GM18508 (cell line): Measurements from ENCODE around the gene FUT7.

Source experiments
- ATAC-seq: cut with Tn5 transposase; IDR thresholded peaks from one replicate; pipeline ENCODE4 v1.9.1; 2021; ENCODE audit warnings: moderate number of reproducible peaks; ENCODE audit not compliant: insufficient read depth, unreplicated experiment

FUT7 gene

GRCh38 chr9:137031904-137032640 lies at the start of gene FUT7:
FUT7 (minus strand) TSS chr9:137032088; CDS start chr9:137031991, 97 bp downstream.
- no peak for ATAC-seq

GRCh38 chr9:137080260-137081122 lies 48.6 kb upstream of the FUT7 start:
- ATAC-seq, result no peak

- no peak for ATAC-seq
Measured at GRCh38 chr9:137079401-137079787, 47.5 kb upstream of the FUT7 start.

- ATAC-seq, result no peak
Measured at GRCh38 chr9:137078701-137079400, 47.0 kb upstream of the FUT7 start.

- ATAC-seq, result no peak
Measured at GRCh38 chr9:137077758-137078693, 46.1 kb upstream of the FUT7 start.

- ATAC-seq, result no peak
Measured at GRCh38 chr9:137077010-137077747, 45.3 kb upstream of the FUT7 start, which contains the start of gene UAP1L1. UAP1L1 (plus strand) TSS chr9:137077517; CDS start chr9:137077533, 16 bp downstream.

- no peak for ATAC-seq
Measured at GRCh38 chr9:137076636-137077009, 44.7 kb upstream of the FUT7 start.

GRCh38 chr9:137075275-137075775 lies 43.4 kb upstream of the FUT7 start:
- no peak for ATAC-seq

- ATAC-seq, result no peak
Measured at GRCh38 chr9:137074657-137075274, 42.9 kb upstream of the FUT7 start.

GRCh38 chr9:137073992-137074399 lies 42.1 kb upstream of the FUT7 start:
- ATAC-seq, result no peak

- no peak for ATAC-seq
Measured at GRCh38 chr9:137071282-137071681, 39.4 kb upstream of the FUT7 start.

GRCh38 chr9:137070906-137071275 lies 39.0 kb upstream of the FUT7 start:
- no peak for ATAC-seq

GRCh38 chr9:137070201-137070905 lies 38.5 kb upstream of the FUT7 start, which contains the start of gene SAPCD2:
SAPCD2 (minus strand) TSS chr9:137070557; CDS start chr9:137070460, 97 bp downstream.
- ATAC-seq, result no peak

GRCh38 chr9:137069508-137070091 lies 37.7 kb upstream of the FUT7 start:
- no peak for ATAC-seq

- no peak for ATAC-seq
Measured at GRCh38 chr9:137068539-137069507, 36.9 kb upstream of the FUT7 start.

- ATAC-seq, result no peak
Measured at GRCh38 chr9:137067860-137068538, 36.1 kb upstream of the FUT7 start.
